Measurements from ENCODE around the gene SLC25A43.
"Not testable (repeated sequence)": the region's sequence is repeated elsewhere in the genome, so short reads cannot be mapped to it uniquely, and the experiment has no call there.

DNA sequence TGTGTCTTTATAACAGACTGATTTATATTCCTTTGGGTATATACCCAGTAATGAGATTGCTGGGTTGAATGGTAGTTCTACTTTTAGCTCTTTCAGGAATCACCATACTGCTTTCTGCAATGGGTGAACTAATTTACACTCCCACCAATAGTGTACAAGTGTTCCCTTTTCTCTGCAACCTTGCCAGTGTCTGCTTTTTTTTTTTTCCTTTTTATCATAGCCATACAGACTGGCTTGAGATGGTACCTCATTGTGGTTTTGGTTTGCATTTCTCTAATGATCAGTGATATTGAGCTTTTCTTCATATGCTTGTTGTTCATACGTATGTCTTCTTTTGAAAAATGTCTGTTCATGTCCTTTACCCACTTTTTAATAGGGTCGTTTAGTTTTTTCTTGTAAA lies 27.3 kb upstream of the SLC25A43 start:
- TF ChIP-seq EZH2 (IDR thresholded peaks at IDR 0.05; ENCODE audit: insufficient read depth, poor library complexity, severe bottlenecking); EZH2phosphoT487 (IDR thresholded peaks at IDR 0.05; ENCODE audit: insufficient read depth, low read depth): not testable (repeated sequence)
